ENCODE measurements around the gene PRIMA1.

Gene PRIMA1

GRCh38 chr14:93705513-93706156 lies 82.7 kb downstream of the PRIMA1 start:
- in situ Hi-C loops (cut with HindIII; ENCODE audit: low sequenced_read_pairs): no loop called here
- TF ChIP-seq CTCF (IDR thresholded peaks at IDR 0.05; ENCODE audit: low read depth, low read length): no peak
- no peak for DNase-seq (ENCODE audit: low read depth, low spot score)
- H3K4me3 ChIP-seq (ENCODE audit: low read depth, low read length): no peak overlapping the region

DNA sequence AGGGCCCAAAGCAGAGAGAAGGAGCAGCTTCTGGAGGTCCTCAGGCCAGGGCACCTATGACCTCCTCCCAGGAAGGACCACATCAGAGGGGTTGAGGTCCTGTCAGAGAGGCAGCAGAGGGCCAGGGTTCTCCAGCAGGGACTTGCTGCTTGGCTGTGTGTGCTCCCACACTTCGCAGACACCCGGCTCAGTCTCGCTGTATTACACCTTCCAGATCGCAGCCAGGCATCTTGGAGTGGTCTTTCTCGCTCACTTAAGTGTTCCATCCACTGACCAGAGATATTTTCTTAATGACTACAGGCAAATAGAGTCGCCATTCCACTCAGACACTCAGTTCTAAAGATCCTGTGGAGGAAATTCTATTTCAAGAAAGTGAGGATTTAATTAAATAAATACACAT lies 84.3 kb downstream of the PRIMA1 start:
- H3K4me3 ChIP-seq (ENCODE audit: low read depth, low read length): no peak overlapping the region
- no peak for TF ChIP-seq CTCF (IDR thresholded peaks at IDR 0.05; ENCODE audit: low read depth, low read length)
- DNase-seq (ENCODE audit: low read depth, low spot score): no peak
- in situ Hi-C loops (cut with HindIII; ENCODE audit: low sequenced_read_pairs): no loop called here

DNA sequence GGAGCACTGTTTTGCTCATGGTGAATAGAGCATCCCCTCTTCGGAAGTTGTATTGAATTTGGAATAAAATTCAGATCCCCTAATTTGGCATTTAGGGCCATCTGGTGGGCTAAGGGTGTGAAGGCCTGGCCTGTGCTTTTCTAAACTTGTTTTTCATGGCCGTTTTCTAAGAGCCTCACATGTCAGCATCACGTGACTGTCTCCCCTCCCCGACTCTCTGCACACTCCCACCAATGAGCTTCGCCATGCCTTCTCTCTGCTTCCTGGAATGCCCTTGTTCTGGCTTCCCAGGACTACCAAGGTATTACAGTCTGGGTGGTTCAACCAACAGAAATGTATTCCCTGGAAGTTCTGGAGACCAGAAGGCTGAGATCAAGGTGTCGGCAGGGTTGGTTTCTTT lies 85.3 kb downstream of the PRIMA1 start:
- in situ Hi-C loops (cut with HindIII; ENCODE audit: low sequenced_read_pairs): no loop called here
- DNase-seq (ENCODE audit: low read depth, low spot score): no peak
- no peak overlapping the region for H3K4me3 ChIP-seq (ENCODE audit: low read depth, low read length)
- TF ChIP-seq CTCF (IDR thresholded peaks at IDR 0.05; ENCODE audit: low read depth, low read length): no peak

DNA sequence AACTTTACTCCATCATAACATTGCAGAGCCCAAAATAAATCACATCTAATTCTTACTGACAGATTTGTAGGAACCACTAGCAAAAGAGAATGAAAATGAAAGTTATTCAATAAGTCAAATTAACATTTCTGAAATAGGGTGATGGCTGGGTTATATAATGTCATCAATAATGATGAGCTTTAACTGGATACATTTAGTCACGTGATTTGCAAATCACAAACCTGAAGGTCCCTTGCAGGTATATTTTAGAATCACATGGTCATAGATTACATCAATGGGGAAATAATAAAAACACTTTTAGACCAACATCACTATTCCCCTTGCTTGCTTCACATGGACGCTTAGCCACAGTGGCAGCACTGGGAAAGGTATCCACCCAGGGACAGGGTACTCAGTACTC lies 86.7 kb downstream of the PRIMA1 start:
- H3K4me3 ChIP-seq (ENCODE audit: low read depth, low read length): no peak overlapping the region
- DNase-seq (ENCODE audit: low read depth, low spot score): no peak
- in situ Hi-C loops (cut with HindIII; ENCODE audit: low sequenced_read_pairs): no loop called here
- TF ChIP-seq CTCF (IDR thresholded peaks at IDR 0.05; ENCODE audit: low read depth, low read length): no peak

GRCh38 chr14:93700928-93701327 lies 87.4 kb downstream of the PRIMA1 start:
- in situ Hi-C loops (cut with HindIII; ENCODE audit: low sequenced_read_pairs): no loop called here
- H3K4me3 ChIP-seq (ENCODE audit: low read depth, low read length): no peak overlapping the region
- no peak for DNase-seq (ENCODE audit: low read depth, low spot score)
- no peak for TF ChIP-seq CTCF (IDR thresholded peaks at IDR 0.05; ENCODE audit: low read depth, low read length)

GRCh38 chr14:93693914-93694313 lies 94.4 kb downstream of the PRIMA1 start:
- TF ChIP-seq CTCF (IDR thresholded peaks at IDR 0.05; ENCODE audit: low read depth, low read length): no peak
- in situ Hi-C loops (cut with HindIII; ENCODE audit: low sequenced_read_pairs): no loop called here
- no peak for DNase-seq (ENCODE audit: low read depth, low spot score)
- no peak overlapping the region for H3K4me3 ChIP-seq (ENCODE audit: low read depth, low read length)
